Central memory CD8-positive, alpha-beta T cell (primary cell): ENCODE measurements around the gene POU6F2.

Experiments
- ATAC-seq: fragments of 150-1000 bp; cut with Tn5 transposase; replicated peaks from 2 replicates; pipeline ENCODE4 v1.10.0; 2022; ENCODE audit warnings: mild to moderate bottlenecking, moderate FRiP score, moderate number of reproducible peaks; ENCODE audit not compliant: poor library complexity, severe bottlenecking; ENCODE audit errors: extremely low read depth
- DNase-seq, 2 donors: peaks; one replicate each; pipeline ENCODE4 v3.0.0; 2021; ENCODE audit warnings: low spot score in 2 of 2
- H3K27ac Mint-ChIP-seq: one replicate; pipeline ENCODE4 v1.8.0; 2022; ENCODE audit warnings: low read depth, mild to moderate bottlenecking, moderate library complexity, mixed read lengths
- H3K27me3 Mint-ChIP-seq: one replicate; pipeline ENCODE4 v1.8.0; 2022; ENCODE audit warnings: mixed read lengths
- H3K36me3 Mint-ChIP-seq: one replicate; pipeline ENCODE4 v1.8.0; 2022; ENCODE audit warnings: mild to moderate bottlenecking, moderate library complexity, mixed read lengths; ENCODE audit not compliant: insufficient read depth
- H3K4me1 Mint-ChIP-seq: one replicate; pipeline ENCODE4 v1.8.0; 2022; ENCODE audit warnings: mixed read lengths
- H3K4me3 Mint-ChIP-seq: one replicate; pipeline ENCODE4 v1.8.0; 2022; ENCODE audit warnings: mild to moderate bottlenecking, moderate library complexity, mixed read lengths
- H3K9me3 Mint-ChIP-seq: one replicate; pipeline ENCODE4 v1.8.0; 2022; ENCODE audit warnings: mixed read lengths

POU6F2 gene

GRCh38 chr7:39086638-39087360, 109.1 kb downstream of the POU6F2 start:
- peaks cover 17% of the 10 kb centered on the region for H3K27me3 Mint-ChIP-seq
- H3K27ac Mint-ChIP-seq = no peak overlapping the region
- H3K36me3 Mint-ChIP-seq = peaks cover 2% of the 10 kb centered on the region
- no peak overlapping the region for H3K4me3 Mint-ChIP-seq
- H3K9me3 Mint-ChIP-seq = no peaks in the 10 kb centered on the region
- DNase-seq = no peak
- ATAC-seq = no peak
- no peaks in the 10 kb centered on the region for H3K4me1 Mint-ChIP-seq

- Mint-ChIP-seq H3K4me1 (no peaks in the 10 kb centered on the region), H3K27ac (no peak overlapping the region), H3K36me3 (no peaks in the 10 kb centered on the region), H3K4me3 (no peak overlapping the region), H3K27me3 (peaks cover 17% of the 10 kb centered on the region), H3K9me3 (no peaks in the 10 kb centered on the region)
- no peak for ATAC-seq
- DNase-seq = no peak
These were observed 111.3 kb downstream of the POU6F2 start for GRCh38 chr7:39088730-39089593.

- no peak overlapping the region for H3K27ac Mint-ChIP-seq
- H3K4me3 Mint-ChIP-seq = no peak overlapping the region
- no peaks in the 10 kb centered on the region for H3K9me3 Mint-ChIP-seq
- ATAC-seq (no peak), DNase-seq (no peak)
- H3K27me3 Mint-ChIP-seq = peaks cover 5% of the 10 kb centered on the region
- H3K4me1 Mint-ChIP-seq = no peaks in the 10 kb centered on the region
- no peaks in the 10 kb centered on the region for H3K36me3 Mint-ChIP-seq
These were observed 113.4 kb downstream of the POU6F2 start for GRCh38 chr7:39091145-39091544.

- Mint-ChIP-seq H3K9me3 (no peaks in the 10 kb centered on the region), H3K36me3 (no peaks in the 10 kb centered on the region), H3K27me3 (no peaks in the 10 kb centered on the region), H3K27ac (no peak overlapping the region), H3K4me3 (no peak overlapping the region), H3K4me1 (no peaks in the 10 kb centered on the region)
- ATAC-seq = no peak
- DNase-seq = no peak
These were observed 114.1 kb downstream of the POU6F2 start for GRCh38 chr7:39091774-39092173.

GRCh38 chr7:39094731-39095130, 117.0 kb downstream of the POU6F2 start:
- no peaks in the 10 kb centered on the region for H3K9me3 Mint-ChIP-seq
- no peaks in the 10 kb centered on the region for H3K36me3 Mint-ChIP-seq
- no peak overlapping the region for H3K27ac Mint-ChIP-seq
- ATAC-seq (no peak), DNase-seq (no peak)
- no peaks in the 10 kb centered on the region for H3K27me3 Mint-ChIP-seq
- H3K4me1 Mint-ChIP-seq = no peaks in the 10 kb centered on the region
- no peak overlapping the region for H3K4me3 Mint-ChIP-seq

DNA sequence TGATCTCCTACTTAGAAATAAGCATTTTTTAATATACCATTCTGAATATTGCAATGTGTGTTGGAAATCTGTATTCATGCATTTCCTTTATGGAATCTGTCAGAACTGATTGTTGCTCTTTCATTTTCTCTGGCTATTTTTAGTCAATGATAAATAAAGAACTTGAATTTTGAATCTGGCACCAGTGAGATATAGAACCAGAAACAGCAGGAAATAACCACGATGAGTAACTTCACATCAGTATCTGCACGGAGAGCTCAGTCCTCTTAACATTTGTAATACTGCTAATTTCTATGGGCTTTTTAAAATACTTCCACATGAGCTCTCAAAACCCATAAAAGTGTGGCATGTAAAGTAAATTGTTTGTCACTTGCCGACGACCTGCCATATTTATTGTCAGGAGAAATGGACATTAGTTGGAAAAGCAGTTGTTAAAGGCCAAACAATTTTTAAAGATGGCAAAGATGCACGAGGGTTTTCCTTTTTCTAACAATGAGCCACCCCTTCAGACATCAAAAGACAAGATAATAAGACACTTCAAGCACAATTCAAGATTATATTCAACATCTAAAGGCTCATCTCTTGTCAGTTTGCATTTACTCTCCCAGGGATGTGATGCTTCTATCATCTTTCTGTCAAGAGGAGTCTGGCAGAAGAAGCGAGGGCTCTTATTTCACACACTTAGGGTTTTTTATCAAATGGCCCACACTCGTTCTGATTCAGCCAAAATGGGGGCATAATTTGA, 118.3 kb downstream of the POU6F2 start:
- no peaks in the 10 kb centered on the region for H3K27me3 Mint-ChIP-seq
- DNase-seq (no peak), ATAC-seq (no peak)
- H3K27ac Mint-ChIP-seq = no peak overlapping the region
- no peaks in the 10 kb centered on the region for H3K4me1 Mint-ChIP-seq
- H3K36me3 Mint-ChIP-seq = no peaks in the 10 kb centered on the region
- no peaks in the 10 kb centered on the region for H3K9me3 Mint-ChIP-seq
- no peak overlapping the region for H3K4me3 Mint-ChIP-seq

DNA sequence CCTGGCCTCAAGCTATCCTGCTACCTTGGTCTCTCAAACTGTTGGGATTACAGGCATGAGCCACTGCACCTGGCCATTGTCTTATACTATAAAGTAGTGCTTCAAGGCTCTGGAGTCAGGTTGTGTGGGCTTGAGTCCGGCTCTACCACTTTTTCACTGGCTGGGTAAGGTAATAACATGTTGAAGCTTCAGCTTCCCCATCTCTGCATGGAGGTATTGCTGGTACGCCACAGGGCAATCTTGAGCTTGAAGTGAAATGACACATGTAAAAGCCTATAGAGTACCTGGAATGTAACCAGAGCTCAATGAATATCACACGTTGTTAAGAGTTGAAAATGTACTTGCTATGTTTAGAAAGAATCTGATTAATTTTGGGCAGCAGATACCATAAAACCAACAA, 120.8 kb downstream of the POU6F2 start:
- no peaks in the 10 kb centered on the region for H3K36me3 Mint-ChIP-seq
- no peaks in the 10 kb centered on the region for H3K9me3 Mint-ChIP-seq
- ATAC-seq = no peak
- no peak overlapping the region for H3K27ac Mint-ChIP-seq
- DNase-seq = no peak
- H3K27me3 Mint-ChIP-seq = no peaks in the 10 kb centered on the region
- no peak overlapping the region for H3K4me3 Mint-ChIP-seq
- no peaks in the 10 kb centered on the region for H3K4me1 Mint-ChIP-seq

- no peak overlapping the region for H3K27ac Mint-ChIP-seq
- DNase-seq (no peak), ATAC-seq (no peak)
- no peaks in the 10 kb centered on the region for H3K9me3 Mint-ChIP-seq
- no peak overlapping the region for H3K4me3 Mint-ChIP-seq
- no peaks in the 10 kb centered on the region for H3K4me1 Mint-ChIP-seq
- no peaks in the 10 kb centered on the region for H3K27me3 Mint-ChIP-seq
- no peaks in the 10 kb centered on the region for H3K36me3 Mint-ChIP-seq
These were observed 121.4 kb downstream of the POU6F2 start for GRCh38 chr7:39099146-39099545.

DNA sequence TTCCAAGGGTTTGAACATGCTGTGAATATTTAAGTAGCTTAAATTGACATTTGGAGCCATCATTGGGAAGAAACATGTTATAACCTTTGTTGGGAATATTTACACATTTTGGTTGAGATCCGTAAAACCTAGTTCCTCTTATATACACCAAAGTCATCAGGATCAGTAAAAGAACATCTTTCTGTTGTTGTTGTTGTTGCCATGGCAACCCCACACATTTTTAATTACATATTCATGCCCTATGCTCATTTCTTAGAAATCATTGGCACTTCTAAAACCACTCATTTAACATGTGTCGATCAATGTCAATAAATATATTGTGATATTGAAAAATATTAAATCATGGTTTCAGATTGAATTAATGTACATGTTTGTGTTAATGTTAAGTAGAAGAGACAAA, 122.6 kb downstream of the POU6F2 start:
- Mint-ChIP-seq H3K9me3 (no peaks in the 10 kb centered on the region), H3K36me3 (no peaks in the 10 kb centered on the region), H3K4me3 (no peak overlapping the region), H3K27ac (no peak overlapping the region), H3K27me3 (no peaks in the 10 kb centered on the region), H3K4me1 (no peaks in the 10 kb centered on the region)
- DNase-seq (no peak), ATAC-seq (no peak)

DNA sequence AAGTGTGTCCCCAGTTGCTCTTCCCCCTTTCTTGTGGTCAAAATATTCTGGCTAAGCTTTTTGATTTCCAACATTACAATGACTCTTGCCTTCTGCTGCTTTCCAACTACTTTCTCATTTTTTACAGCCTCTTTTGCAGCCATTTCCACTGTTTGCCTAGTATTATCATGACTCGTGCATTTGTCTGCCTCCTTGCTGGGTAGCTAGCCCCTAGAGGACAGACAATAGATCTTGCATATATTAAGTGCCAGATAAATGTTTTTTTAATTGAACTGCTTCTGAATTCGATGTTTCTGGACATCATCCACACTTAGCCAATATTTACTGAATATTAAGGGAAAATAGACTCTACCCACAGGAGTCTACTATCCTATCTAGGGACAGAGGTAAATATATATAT, 124.5 kb downstream of the POU6F2 start:
- Mint-ChIP-seq H3K9me3 (no peaks in the 10 kb centered on the region), H3K27ac (no peak overlapping the region), H3K27me3 (no peaks in the 10 kb centered on the region)

DNA sequence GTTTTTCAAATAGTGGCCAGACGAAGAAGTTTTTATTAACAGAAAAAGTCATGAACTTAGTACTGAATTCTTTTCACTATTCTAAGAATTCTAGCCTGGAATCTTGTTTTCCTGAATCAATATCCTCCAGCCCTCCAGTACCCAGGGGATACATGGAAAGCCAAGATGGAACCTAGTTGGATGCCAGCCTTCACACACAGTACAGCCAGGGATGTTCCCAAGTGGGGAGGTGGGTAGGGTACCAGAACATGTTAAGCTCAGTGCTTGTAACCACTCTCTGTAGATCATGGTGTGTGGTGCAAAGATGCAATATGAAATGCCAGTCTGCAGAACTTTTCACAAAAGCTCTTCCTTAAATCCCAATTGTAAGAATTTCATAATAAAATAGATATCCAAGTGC, 128.0 kb downstream of the POU6F2 start:
- H3K27me3 Mint-ChIP-seq = peaks cover 12% of the 10 kb centered on the region
- no peak overlapping the region for H3K27ac Mint-ChIP-seq
- H3K4me3 Mint-ChIP-seq = no peak overlapping the region
- no peaks in the 10 kb centered on the region for H3K36me3 Mint-ChIP-seq
- ATAC-seq = no peak
- no peaks in the 10 kb centered on the region for H3K4me1 Mint-ChIP-seq
- no peak for DNase-seq
- no peaks in the 10 kb centered on the region for H3K9me3 Mint-ChIP-seq

More for the DNA sequence above, 124.5 kb downstream of the POU6F2 start:
- DNase-seq (no peak), ATAC-seq (no peak)
- Mint-ChIP-seq H3K4me3 (no peak overlapping the region), H3K36me3 (no peaks in the 10 kb centered on the region), H3K4me1 (no peaks in the 10 kb centered on the region)

DNA sequence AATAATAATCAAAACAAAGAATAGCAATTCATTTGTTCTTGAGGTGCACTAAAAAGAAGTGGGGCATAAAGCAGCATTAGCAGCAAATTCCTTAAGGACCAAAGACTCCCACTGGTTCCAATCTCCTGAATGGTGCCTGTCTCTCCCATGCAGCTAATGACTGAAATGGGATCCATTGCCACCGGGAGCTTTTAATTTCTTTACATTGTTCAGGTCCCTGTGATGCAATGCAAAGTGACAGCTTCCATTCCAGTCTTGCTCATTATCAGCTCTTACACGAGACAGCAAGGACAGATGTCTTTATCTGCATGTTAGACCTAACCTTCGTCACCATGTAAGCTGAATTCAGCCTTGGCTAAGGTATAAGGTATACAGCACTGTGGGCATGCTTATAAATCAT, 148.1 kb downstream of the POU6F2 start:
- no peaks in the 10 kb centered on the region for H3K9me3 Mint-ChIP-seq
- H3K4me1 Mint-ChIP-seq = no peaks in the 10 kb centered on the region
- H3K27ac Mint-ChIP-seq = no peak overlapping the region
- no peak overlapping the region for H3K4me3 Mint-ChIP-seq
- peaks cover 33% of the 10 kb centered on the region for H3K27me3 Mint-ChIP-seq
- ATAC-seq = no peak
- DNase-seq = no peak
- no peaks in the 10 kb centered on the region for H3K36me3 Mint-ChIP-seq
